Type B pancreatic cell (in vitro differentiated cells): Measurements from ENCODE around the gene SRD5A1. TPM values are rescaled to one million over a fixed set of nuclear protein-coding genes. Genes with fewer than 3 reads are reported as not detected.

Experiments used
- DNase-seq: peaks from one replicate; pipeline ENCODE4 v3.0.0; 2021; ENCODE audit warnings: mixed read lengths; ENCODE audit not compliant: unreplicated experiment; ENCODE audit errors: extremely low spot score
- H3K27ac Mint-ChIP-seq: 2 replicates; pipeline ENCODE4 v1.8.0; 2021; ENCODE audit warnings: mild to moderate bottlenecking, mixed read lengths
- H3K27me3 Mint-ChIP-seq: 2 replicates; pipeline ENCODE4 v1.8.0; 2021; ENCODE audit warnings: mixed read lengths
- H3K36me3 Mint-ChIP-seq: 2 replicates; pipeline ENCODE4 v1.8.0; 2021; ENCODE audit warnings: mixed read lengths
- H3K4me1 Mint-ChIP-seq: one replicate; pipeline ENCODE4 v1.8.0; 2021; ENCODE audit warnings: mixed read lengths; ENCODE audit not compliant: unreplicated experiment
- H3K4me3 Mint-ChIP-seq: 2 replicates; pipeline ENCODE4 v1.8.0; 2021; ENCODE audit warnings: mild to moderate bottlenecking, mixed read lengths
- H3K9me3 Mint-ChIP-seq: 2 replicates; pipeline ENCODE4 v1.8.0; 2021; ENCODE audit warnings: mixed read lengths
- total RNA-seq: library from RNA; stranded (reverse); gene quantifications from 2 replicates; pipeline ENCODE4 v1.2.1, GENCODE V29; 2021; ENCODE audit warnings: low replicate concordance
- TF ChIP-seq, protein P1 (sequence below): fragments of 200-600 bp; sonication (generic); conservative IDR thresholded peaks from 2 replicates; pipeline ENCODE4 v1.5.0; 2021; ENCODE audit warnings: antibody characterized with exemption, mild to moderate bottlenecking

SRD5A1 gene
- total RNA-seq, 1 donor from 2014 or later: 23.1 TPM

DNA sequence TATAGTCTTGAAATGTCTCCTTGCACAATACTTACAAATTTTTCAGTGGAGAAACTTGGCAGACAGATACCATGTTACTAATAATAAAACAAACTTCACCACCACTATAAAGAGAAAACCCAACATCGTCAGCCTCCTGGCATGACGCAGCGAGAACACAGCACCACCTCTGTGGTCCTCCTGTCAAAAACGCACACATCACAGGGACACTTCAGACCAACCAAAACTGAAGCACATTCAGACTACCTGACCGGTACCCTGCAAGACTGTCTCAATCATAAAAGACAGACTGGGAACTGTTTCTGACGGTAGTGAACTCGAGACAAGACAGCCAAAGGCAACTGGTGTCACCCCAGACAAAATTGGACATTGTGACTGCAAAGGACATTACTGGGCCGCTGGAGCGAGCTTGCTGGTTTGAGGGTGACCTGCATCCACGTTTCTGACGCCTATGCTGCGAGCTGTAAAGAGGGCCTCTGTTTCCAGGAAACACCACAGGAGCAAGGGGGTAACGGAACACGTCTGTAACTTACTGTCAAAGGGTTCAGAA lies 34.8 kb upstream of the SRD5A1 start:
- Mint-ChIP-seq H3K4me3 (no peak overlapping the region), H3K9me3 (no peaks in the 10 kb centered on the region), H3K4me1 (no peaks in the 10 kb centered on the region), H3K36me3 (peaks cover 36% of the 10 kb centered on the region), H3K27ac (no peak overlapping the region), H3K27me3 (no peaks in the 10 kb centered on the region)
- no peak for DNase-seq
- TF ChIP-seq, protein P1, sequence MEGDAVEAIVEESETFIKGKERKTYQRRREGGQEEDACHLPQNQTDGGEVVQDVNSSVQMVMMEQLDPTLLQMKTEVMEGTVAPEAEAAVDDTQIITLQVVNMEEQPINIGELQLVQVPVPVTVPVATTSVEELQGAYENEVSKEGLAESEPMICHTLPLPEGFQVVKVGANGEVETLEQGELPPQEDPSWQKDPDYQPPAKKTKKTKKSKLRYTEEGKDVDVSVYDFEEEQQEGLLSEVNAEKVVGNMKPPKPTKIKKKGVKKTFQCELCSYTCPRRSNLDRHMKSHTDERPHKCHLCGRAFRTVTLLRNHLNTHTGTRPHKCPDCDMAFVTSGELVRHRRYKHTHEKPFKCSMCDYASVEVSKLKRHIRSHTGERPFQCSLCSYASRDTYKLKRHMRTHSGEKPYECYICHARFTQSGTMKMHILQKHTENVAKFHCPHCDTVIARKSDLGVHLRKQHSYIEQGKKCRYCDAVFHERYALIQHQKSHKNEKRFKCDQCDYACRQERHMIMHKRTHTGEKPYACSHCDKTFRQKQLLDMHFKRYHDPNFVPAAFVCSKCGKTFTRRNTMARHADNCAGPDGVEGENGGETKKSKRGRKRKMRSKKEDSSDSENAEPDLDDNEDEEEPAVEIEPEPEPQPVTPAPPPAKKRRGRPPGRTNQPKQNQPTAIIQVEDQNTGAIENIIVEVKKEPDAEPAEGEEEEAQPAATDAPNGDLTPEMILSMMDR: no peak

DNA sequence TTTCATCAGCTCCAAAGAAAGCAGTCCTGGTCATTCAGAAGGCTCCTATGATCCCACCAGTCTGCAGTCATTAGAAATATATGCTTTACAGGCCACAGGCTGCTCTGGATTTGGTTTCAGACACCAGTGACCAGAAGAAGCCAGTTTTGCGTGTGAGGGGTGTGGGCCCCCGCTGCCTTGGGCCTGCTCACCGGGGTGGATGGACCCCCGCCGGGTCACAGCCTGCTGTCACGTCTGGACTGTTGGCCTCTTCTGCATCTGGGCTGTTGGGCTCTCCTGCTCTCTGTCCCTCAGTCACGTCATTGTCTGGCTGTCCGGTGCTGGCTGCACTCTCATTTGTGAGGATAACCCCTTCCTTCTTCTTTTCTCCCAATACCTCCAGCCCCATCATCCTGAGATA lies 33.5 kb upstream of the SRD5A1 start:
- Mint-ChIP-seq H3K27me3 (no peaks in the 10 kb centered on the region), H3K4me3 (no peak overlapping the region), H3K27ac (no peak overlapping the region), H3K4me1 (no peaks in the 10 kb centered on the region), H3K36me3 (peaks cover 36% of the 10 kb centered on the region), H3K9me3 (no peaks in the 10 kb centered on the region)
- no peak for DNase-seq
- TF ChIP-seq, protein P1: no peak

DNA sequence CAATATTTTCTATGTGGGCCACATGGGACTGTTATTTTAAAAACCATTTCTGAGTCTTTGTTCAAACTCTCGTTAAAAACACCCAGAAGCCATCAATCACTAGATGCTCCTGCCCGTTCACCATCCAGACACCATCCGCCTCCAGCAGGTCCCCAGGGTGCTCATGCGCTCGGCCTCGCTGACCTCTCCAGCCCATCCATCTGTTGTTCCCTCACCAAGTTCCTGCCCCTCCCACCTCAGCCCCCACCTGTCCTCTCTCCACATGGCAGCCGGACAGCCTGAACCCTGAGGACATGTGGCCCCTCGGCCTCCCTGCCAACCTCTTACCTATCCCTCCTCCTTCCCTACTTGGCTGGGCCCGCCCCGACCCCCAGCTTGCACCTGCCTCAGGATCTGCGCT lies 32.0 kb upstream of the SRD5A1 start:
- H3K36me3 Mint-ChIP-seq: peaks cover 41% of the 10 kb centered on the region
- H3K27me3 Mint-ChIP-seq: no peaks in the 10 kb centered on the region
- no peaks in the 10 kb centered on the region for H3K9me3 Mint-ChIP-seq
- no peak overlapping the region for H3K27ac Mint-ChIP-seq
- no peaks in the 10 kb centered on the region for H3K4me1 Mint-ChIP-seq
- TF ChIP-seq, protein P1: no peak
- no peak for DNase-seq
- no peak overlapping the region for H3K4me3 Mint-ChIP-seq

DNA sequence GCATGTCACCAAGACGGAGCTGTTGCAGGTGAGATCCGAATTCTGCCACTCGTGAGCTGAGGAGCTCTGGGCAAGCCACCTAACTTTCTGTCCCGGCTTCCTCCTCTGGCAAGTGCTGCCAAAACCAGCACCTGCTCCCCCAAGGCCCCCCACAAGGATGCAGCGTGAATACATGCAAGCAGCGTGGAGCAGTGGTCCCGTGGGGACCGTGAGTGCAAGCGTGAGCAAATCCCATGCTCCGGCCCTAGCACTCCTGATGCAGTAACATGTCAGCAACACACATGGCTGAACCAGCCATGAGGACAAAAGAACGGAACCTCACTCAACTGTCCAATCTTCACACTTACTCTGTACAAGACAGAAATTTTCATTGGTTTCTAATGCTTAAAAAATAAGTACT lies 31.4 kb upstream of the SRD5A1 start:
- H3K4me3 Mint-ChIP-seq: no peak overlapping the region
- no peak for DNase-seq
- H3K4me1 Mint-ChIP-seq: no peaks in the 10 kb centered on the region
- H3K27ac Mint-ChIP-seq: no peak overlapping the region
- no peaks in the 10 kb centered on the region for H3K9me3 Mint-ChIP-seq
- TF ChIP-seq, protein P1: no peak
- peaks cover 36% of the 10 kb centered on the region for H3K36me3 Mint-ChIP-seq
- no peaks in the 10 kb centered on the region for H3K27me3 Mint-ChIP-seq

DNA sequence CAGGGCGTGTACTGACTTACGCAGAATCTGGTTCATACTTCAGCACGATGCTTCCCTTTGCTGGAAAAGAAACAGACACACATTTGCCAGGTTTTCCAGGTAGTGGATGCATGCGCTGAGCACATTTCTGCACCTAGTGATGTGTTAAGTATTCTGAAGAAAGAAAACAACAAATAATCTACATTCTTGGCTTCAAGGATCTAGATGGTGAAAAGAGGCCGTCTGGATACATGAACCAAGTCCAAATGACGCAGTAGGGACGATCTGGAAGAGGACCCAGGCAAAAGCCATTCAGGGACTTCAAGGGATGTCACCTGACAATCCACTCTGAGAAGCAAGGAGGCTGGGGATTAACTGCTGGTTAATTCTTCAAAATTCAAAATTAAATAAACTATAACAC lies 30.8 kb upstream of the SRD5A1 start:
- H3K9me3 Mint-ChIP-seq: no peaks in the 10 kb centered on the region
- H3K4me3 Mint-ChIP-seq: no peak overlapping the region
- H3K36me3 Mint-ChIP-seq: peaks cover 35% of the 10 kb centered on the region
- no peaks in the 10 kb centered on the region for H3K4me1 Mint-ChIP-seq
- no peaks in the 10 kb centered on the region for H3K27me3 Mint-ChIP-seq
- TF ChIP-seq, protein P1: no peak
- DNase-seq: no peak
- no peak overlapping the region for H3K27ac Mint-ChIP-seq

DNA sequence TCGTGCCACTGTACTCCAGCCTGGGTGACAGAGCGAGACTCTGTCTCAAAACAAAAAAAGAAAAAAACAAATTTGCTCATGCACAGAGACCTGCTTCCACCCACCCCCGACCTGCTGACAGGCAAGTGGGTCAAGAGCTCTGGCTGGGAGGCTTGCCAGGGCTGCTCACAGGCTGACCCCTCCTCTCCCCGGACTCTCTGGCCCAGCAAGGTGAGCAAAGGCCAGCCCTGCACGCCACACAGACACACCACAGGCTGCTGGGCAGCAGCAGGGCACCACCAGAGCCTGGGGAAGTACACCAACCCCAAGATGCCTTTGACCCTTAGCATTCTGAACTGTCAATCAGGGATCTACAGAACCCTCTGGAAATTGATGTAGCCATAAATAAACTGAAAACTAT lies 29.6 kb upstream of the SRD5A1 start:
- Mint-ChIP-seq H3K36me3 (peaks cover 29% of the 10 kb centered on the region), H3K4me1 (no peaks in the 10 kb centered on the region), H3K27me3 (no peaks in the 10 kb centered on the region), H3K9me3 (no peaks in the 10 kb centered on the region), H3K27ac (no peak overlapping the region), H3K4me3 (no peak overlapping the region)
- DNase-seq: no peak
- TF ChIP-seq, protein P1: no peak
